ENCODE measurements around the gene NPTN.

- no peak for TF ChIP-seq POLR2A (conservative IDR thresholded peaks at IDR 0.05)
- no peak for TF ChIP-seq CREBBP (IDR thresholded peaks at IDR 0.05; ENCODE audit: low read depth, low read length)
- TF ChIP-seq CBX5 (IDR thresholded peaks at IDR 0.05; ENCODE audit: borderline replicate concordance, low read depth): no peak
- no peak for TF ChIP-seq ZNF3 (CRISPR knock-in tag; IDR thresholded peaks at IDR 0.05)
- TF ChIP-seq TAF1 (IDR thresholded peaks at IDR 0.05; ENCODE audit: control insufficient read depth, extremely low read depth, insufficient read depth, low read length, severe bottlenecking): no peak
These were observed 44.5 kb upstream of the NPTN start for GRCh38 chr15:73677733-73678132.
